ENCODE measurements around the gene PIGT. TPM values are rescaled to one million over a fixed set of nuclear protein-coding genes. Genes with fewer than 3 reads are reported as not detected.
A peak's percentile ranks its signal among the peaks of the same experiment; 100 is the strongest.

Gene PIGT
- total and polyA plus RNA-seq, 2 of the 13 experiments (the other 11 are each of a cell fraction or from before 2014, with no cell fraction given), result 65.9 to 74.1 TPM

- TF ChIP-seq IKZF5 (CRISPR knock-in tag; IDR thresholded peaks at IDR 0.05), result 0 out of 2 replicates have a peak, but pooled peaks have one; percentile 35
- no peak for TF ChIP-seq ZNF121 (CRISPR knock-in tag; IDR thresholded peaks at IDR 0.05)
- no peak for TF ChIP-seq ZNF776 (CRISPR knock-in tag; IDR thresholded peaks at IDR 0.05)
- peak; percentile 85 for TF ChIP-seq ZNF614 (CRISPR knock-in tag; IDR thresholded peaks at IDR 0.05; ENCODE audit: borderline replicate concordance)
- TF ChIP-seq ZNF660 (CRISPR knock-in tag; IDR thresholded peaks at IDR 0.05; ENCODE audit: borderline replicate concordance, low read depth), result no peak
- no peak for TF ChIP-seq ZNF562 (CRISPR knock-in tag; IDR thresholded peaks at IDR 0.05; ENCODE audit: borderline replicate concordance)
- 0 out of 2 replicates have a peak, but pooled peaks have one; percentile 10 for TF ChIP-seq NFYC (CRISPR knock-in tag; IDR thresholded peaks at IDR 0.05)
- TF ChIP-seq IRX3 (CRISPR knock-in tag; IDR thresholded peaks at IDR 0.05; ENCODE audit: borderline replicate concordance, low read depth), result no peak
- TF ChIP-seq TCF7L2 (IDR thresholded peaks at IDR 0.05; ENCODE audit: low read depth, low read length), result no peak
- TF ChIP-seq ZNF629 (CRISPR knock-in tag; conservative IDR thresholded peaks at IDR 0.05), result 0 out of 2 replicates have a peak, but pooled peaks have one; percentile 24
- TF ChIP-seq HDAC6 (IDR thresholded peaks at IDR 0.05; ENCODE audit: low read depth, low read length), result no peak
- peak; percentile 26; the same call in 1 of the 2 replicates for TF ChIP-seq MAFF (IDR thresholded peaks at IDR 0.05; ENCODE audit: low read depth, low read length)
- TF ChIP-seq PITX1 (CRISPR knock-in tag; IDR thresholded peaks at IDR 0.05), result peak; percentile 78
- TF ChIP-seq ZNF839 (CRISPR knock-in tag; IDR thresholded peaks at IDR 0.05; ENCODE audit: borderline replicate concordance), result peak; percentile 1; the same call in 1 of the 2 replicates
- no peak for TF ChIP-seq ZNF30 (CRISPR knock-in tag; IDR thresholded peaks at IDR 0.05)
- TF ChIP-seq MXD3 (CRISPR knock-in tag; IDR thresholded peaks at IDR 0.05), result 0 out of 2 replicates have a peak, but pooled peaks have one; percentile 25
- no peak for TF ChIP-seq ZNF367 (CRISPR knock-in tag; IDR thresholded peaks at IDR 0.05; ENCODE audit: borderline replicate concordance)
- no peak for TF ChIP-seq YY1 (IDR thresholded peaks at IDR 0.05; ENCODE audit: insufficient read depth, insufficient replicate concordance, low read depth, low read length)
- no peak for TF ChIP-seq RXRA (CRISPR knock-in tag; IDR thresholded peaks at IDR 0.05)
- peak; percentile 51; the same call in 1 of the 2 replicates for TF ChIP-seq ZBTB26 (CRISPR knock-in tag; IDR thresholded peaks at IDR 0.05; ENCODE audit: borderline replicate concordance)
- no peak for TF ChIP-seq TOPORS (CRISPR knock-in tag; IDR thresholded peaks at IDR 0.05)
- no peak for TF ChIP-seq ZBTB10 (CRISPR knock-in tag; IDR thresholded peaks at IDR 0.05; ENCODE audit: borderline replicate concordance)
These were observed 42.4 kb upstream of the PIGT start (continued) for GRCh38 chr20:45373353-45374100.

Measured in HepG2 (cell line).